Right ventricle myocardium superior (tissue), 1 donor: ENCODE measurements around the gene TNFSF12. TPM values are rescaled to one million over a fixed set of nuclear protein-coding genes. Genes with fewer than 3 reads are reported as not detected.
"Not testable (repeated sequence)": the region's sequence is repeated elsewhere in the genome, so short reads cannot be mapped to it uniquely, and the experiment has no call there.

Source experiments
- ATAC-seq: fragments of 200-7000 bp; cut with Tn5 transposase; one replicate; pipeline ENCODE4 v1.9.1; 2020; ENCODE audit warnings: mild to moderate bottlenecking; ENCODE audit not compliant: poor library complexity
- DNase-seq: peaks from one replicate; pipeline ENCODE4 v3.0.0-alpha.2; 2020
- intact Hi-C: fragments of 100-400 bp; cut with DNase I; formaldehyde crosslinking; loops from one replicate; pipeline ENCODE4 v1.11.2; 2022
- total RNA-seq: library from RNA; stranded (reverse); fragmentation: NEBNext Ultra II Directional; extraction: Animal tissue kit (Norgen Biotek cat#: 25700); gene quantifications from one replicate; pipeline ENCODE4 v1.2.1, GENCODE V29; 2021
- donor health status: DM: no; HTN: yes; CAD: no; lungs with severe emphysema.

TNFSF12 gene
- total RNA-seq, 1 donor from 2014 or later, result 34.6 TPM

DNA sequence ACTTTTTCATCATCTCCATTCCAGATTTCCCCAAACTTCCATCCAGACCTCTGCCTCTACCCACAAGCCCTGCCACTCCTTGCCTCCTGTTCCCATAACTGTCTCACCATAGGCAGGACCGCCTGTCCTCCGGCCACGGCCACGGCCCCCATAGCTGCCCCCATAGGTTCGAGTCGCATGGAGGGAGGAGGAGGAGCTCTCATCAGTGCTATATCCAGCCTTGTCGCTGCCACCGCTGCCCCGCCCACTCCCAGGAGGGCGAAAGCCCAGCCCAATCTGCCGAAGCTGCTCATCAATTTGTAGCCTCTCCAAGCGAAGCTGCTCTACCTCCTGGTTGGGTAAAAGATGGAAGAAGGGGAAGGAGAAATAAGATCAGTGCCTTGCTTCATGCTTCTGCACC, 44.4 kb downstream of the TNFSF12 start:
- intact Hi-C loops, result no loop called here
- no peak for ATAC-seq
- DNase-seq, result no peak

DNA sequence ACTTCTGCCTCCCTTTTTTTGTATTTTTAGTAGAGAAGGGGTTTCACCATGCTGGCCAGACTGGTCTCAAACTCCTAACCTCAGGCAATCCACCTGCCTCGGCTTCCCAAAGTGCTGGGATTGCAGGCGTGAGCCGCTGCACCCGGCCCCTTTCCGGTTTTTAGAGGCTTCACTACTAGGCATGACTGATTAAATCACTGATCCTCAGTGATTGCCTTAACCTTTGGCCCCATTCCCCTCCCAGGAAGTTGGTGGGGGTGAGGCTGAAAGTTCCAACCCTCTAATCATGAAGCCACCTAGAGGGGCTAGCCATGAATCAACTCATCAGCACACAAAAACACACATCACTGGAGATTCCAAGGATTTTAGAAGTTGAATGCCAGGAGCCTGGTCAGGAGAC, 48.7 kb downstream of the TNFSF12 start:
- DNase-seq, intact Hi-C loops, ATAC-seq: not testable (repeated sequence)

GRCh38 chr17:7606280-7606679, 57.4 kb downstream of the TNFSF12 start:
- ATAC-seq (peak; percentile 94), DNase-seq (no peak)
- intact Hi-C loops, result no loop called here

Other genes starting within 250 kb of the TNFSF12 start
- gene EIF5A, start 241.4 kb upstream of the TNFSF12 start, total RNA-seq, result 295 TPM
- 68.8 TPM for gene GPS2, start 233.7 kb upstream of the TNFSF12 start, total RNA-seq
- 26.2 TPM for gene NEURL4, start 219.7 kb upstream of the TNFSF12 start, total RNA-seq
- gene ACAP1, start 212.5 kb upstream of the TNFSF12 start, total RNA-seq, result 14.9 TPM
- gene KCTD11, start 196.9 kb upstream of the TNFSF12 start, total RNA-seq, result 4.4 TPM
- gene TMEM95, start 193.9 kb upstream of the TNFSF12 start, total RNA-seq, result not detected
- 2.1 TPM for gene TNK1, start 168.0 kb upstream of the TNFSF12 start, total RNA-seq
- 14.0 TPM for gene PLSCR3, start 154.5 kb upstream of the TNFSF12 start, total RNA-seq
- 61.5 TPM for gene TMEM256, start 145.0 kb upstream of the TNFSF12 start, total RNA-seq
- gene NLGN2, start 141.2 kb upstream of the TNFSF12 start, total RNA-seq, result 5.8 TPM
- not detected for gene SPEM1, start 128.7 kb upstream of the TNFSF12 start, total RNA-seq
- not detected for gene SPEM2, start 123.4 kb upstream of the TNFSF12 start, total RNA-seq
- not detected for gene SPEM3, start 120.2 kb upstream of the TNFSF12 start, total RNA-seq
- gene TMEM102, start 113.6 kb upstream of the TNFSF12 start, total RNA-seq, result 1.7 TPM
- 9.8 TPM for gene FGF11, start 109.5 kb upstream of the TNFSF12 start, total RNA-seq
- 9.8 TPM for gene CHRNB1, start 104.0 kb upstream of the TNFSF12 start, total RNA-seq
- 60.3 TPM for gene ZBTB4, start 69.4 kb upstream of the TNFSF12 start, total RNA-seq
- gene SLC35G6, start 67.6 kb upstream of the TNFSF12 start, total RNA-seq, result not detected
- gene POLR2A, start 64.7 kb upstream of the TNFSF12 start, total RNA-seq, result 32.9 TPM
- gene TNFSF13, start 9.7 kb downstream of the TNFSF12 start, total RNA-seq, result 8.3 TPM
- 30.8 TPM for gene SENP3, start 12.9 kb downstream of the TNFSF12 start, total RNA-seq
- gene CD68, start 30.6 kb downstream of the TNFSF12 start, total RNA-seq, result 32.0 TPM
- gene MPDU1, start 34.8 kb downstream of the TNFSF12 start, total RNA-seq, result 25.9 TPM
- gene SOX15, start 41.0 kb downstream of the TNFSF12 start, total RNA-seq, result 0.91 TPM
- 101 TPM for gene FXR2, start 65.8 kb downstream of the TNFSF12 start, total RNA-seq
- 80.0 TPM for gene SAT2, start 78.8 kb downstream of the TNFSF12 start, total RNA-seq
- gene SHBG, start 81.1 kb downstream of the TNFSF12 start, total RNA-seq, result 0.54 TPM
- gene ATP1B2, start 101.9 kb downstream of the TNFSF12 start, total RNA-seq, result 3.1 TPM
- 11.5 TPM for gene TP53, start 138.4 kb downstream of the TNFSF12 start, total RNA-seq
- gene WRAP53, start 139.4 kb downstream of the TNFSF12 start, total RNA-seq, result 4.2 TPM
- gene EFNB3, start 156.1 kb downstream of the TNFSF12 start, total RNA-seq, result 0.13 TPM
- gene DNAH2, start 168.7 kb downstream of the TNFSF12 start, total RNA-seq, result not detected